HG03025 (cell line): Measurements from ENCODE around the gene ISYNA1.
"Not testable (repeated sequence)": the region's sequence is repeated elsewhere in the genome, so short reads cannot be mapped to it uniquely, and the experiment has no call there.

Source experiments
- ATAC-seq: cut with Tn5 transposase; IDR thresholded peaks from one replicate; pipeline ENCODE4 v1.9.1; 2021; ENCODE audit warnings: mild to moderate bottlenecking, moderate library complexity; ENCODE audit not compliant: unreplicated experiment, low FRiP score

ISYNA1 gene

DNA sequence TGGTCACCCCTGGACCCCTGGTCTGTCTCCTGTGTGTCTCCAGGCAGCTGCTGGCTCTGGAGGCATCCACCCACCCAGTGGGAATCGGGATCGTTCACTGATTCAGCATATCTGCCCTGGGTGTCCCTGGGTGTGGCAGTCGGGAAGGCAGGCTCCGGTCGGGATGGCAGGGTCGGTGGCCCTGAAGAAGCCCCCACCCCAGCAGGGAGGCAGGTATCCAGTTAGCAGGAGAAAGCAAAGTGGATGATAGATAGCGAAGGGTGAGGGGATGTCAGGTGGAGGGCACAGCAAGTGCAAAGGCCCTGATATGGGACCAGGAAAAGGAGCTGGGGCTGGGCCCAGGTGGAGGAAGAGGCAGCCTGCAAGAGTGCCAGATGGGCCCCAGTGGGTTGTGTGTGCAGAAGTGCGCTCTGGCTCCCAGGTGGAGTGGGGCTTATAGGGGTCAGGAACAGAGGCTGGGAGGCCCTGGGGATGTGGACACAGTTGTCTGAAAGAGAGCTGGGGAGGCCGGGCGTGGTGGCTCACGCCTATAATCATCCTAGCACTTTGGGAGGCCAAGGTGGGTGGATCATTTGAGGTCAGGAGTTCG, 16.5 kb downstream of the ISYNA1 start:
- no peak for ATAC-seq

DNA sequence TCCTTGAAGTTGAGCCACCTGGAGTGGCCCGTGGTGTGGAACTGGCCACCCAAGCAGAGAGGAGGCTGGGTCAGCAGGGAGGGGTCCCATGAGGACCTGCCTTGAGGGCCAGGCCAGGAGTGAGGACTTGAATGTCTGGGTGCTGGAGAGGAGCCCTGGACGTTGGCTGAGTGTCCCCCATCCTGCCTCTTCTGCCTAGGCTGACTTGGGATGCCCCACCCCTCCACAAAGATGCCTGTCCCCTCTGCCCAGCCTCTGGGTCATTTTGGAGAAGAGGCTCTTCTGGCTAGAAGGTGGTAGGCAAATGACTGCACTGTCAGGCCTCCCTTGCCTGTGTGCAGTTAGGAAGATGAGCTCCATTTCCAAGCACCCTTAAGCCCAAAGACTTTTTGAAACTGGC, 17.0 kb downstream of the ISYNA1 start:
- ATAC-seq: no peak

DNA sequence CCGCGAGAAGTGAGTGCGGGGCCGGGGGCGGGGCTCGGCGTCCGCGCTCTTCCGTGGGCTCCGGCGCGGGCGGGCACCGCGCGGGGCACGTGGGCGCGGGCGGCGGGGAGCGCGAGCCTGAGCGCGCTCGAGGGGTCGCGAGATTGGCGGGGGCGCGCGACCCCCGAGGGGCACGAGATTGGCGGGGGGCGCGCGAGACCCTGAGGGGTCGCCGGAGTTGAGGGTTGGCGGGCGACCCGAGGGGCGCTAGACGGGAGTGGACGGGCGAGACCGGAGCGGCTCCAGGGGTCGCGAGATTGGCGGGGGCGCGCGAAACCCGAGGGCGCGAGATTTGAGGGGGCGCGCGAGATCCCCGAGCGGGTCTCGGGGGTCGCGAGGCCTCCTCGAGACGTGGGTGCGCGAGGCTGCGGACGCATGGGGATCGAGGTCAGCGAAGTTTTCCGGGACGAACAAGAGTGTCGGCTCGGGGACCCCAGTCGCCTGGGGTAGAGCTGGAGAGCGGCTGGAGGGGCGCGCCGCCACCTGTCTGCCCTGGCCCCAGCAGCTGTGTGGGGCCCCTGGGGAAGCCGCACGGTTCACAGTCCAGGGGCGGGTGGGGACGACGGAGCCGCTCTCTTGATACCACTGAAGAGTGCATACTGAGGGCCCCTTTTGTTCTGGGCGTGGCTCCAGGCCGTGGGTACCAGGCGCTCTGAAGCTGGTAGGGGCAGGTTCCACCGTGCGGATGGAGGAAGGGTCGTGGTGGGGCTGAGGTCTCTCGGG, 18.1 kb downstream of the ISYNA1 start:
- no peak for ATAC-seq

DNA sequence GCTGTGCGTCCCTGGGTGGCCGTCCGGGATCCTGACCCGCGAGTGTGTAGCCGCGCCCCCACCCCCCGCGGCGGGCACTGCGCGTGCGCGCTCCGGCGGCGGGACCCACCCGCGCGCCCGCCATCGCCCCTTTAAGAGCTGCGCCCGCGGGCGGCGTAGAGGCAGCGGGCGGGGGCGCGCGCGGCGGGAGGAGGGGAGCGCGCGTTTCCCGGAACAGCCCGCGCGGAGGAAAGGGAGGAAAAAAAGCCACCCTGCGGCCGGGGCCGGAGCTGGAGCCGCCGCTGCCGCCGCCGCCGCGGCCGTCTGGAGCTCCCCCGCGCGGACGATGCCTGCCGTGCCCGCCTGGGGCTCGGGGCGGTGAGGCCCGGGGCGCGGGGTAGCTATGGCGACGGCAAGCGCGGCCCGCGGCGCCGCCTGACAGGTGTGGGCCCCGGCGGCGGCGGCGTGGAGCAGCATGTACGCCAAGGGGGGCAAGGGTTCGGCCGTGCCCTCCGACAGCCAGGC, 18.7 kb downstream of the ISYNA1 start, which contains the start of gene SSBP4:
TSS of gene SSBP4 (plus strand) at position 204 of the 504 bp plus-strand sequence. CDS start at position 455, 251 bp downstream.
- ATAC-seq: no peak

DNA sequence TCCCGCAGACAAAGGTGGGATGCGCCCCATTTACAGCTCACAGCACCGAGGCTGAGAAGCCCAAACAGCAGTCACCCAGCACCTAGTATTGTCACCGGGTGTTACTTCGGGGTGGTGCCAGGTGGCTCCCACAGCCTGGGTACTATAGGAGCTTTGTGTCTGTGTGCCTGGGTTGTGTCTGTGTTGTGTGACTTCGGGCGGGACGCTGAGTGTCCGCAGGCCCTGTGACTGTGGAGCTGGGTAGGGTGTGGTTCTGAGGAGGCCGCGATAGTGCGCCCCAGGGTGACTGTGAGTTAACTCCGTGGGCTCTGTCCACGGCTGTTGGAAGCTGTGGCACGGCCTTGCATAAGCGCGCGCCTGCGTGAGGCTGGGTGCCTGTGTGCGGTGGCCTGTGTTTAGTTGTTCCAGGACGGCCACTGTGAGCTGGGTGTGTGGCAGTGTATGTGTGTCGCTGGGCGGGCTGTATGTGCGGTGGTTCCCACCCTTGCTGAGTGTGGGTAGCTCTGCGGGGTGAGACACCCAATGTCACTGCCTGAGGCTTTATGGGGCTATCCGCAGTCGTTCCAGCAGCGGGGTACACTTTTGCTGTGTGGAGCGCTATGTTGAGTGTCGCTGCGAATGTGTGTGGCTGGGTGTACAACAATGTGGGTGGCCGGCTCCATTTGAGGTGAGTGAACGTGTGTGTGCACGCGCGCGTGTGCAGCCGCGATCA, 19.3 kb downstream of the ISYNA1 start:
- ATAC-seq: no peak

DNA sequence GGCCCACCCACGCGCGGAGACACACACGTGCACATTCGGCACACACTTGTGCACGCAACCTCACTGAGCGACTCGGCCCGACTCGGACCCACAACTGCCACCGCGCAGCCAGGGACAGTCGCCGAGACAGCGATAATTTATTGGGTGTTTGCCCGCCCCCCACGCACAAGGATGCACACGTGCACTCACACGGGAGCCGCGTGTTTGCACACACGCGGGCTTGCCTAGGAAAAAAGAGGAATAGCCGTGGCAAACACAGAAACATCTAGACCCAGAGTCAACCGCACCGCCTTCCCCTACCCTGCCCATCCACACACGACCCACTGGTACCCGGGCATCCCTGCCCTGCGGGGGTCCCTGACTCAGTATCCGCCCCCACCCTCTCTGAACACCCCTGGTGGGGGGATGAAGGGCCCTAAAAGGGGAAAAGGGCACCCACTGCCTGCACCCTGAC, 19.9 kb downstream of the ISYNA1 start:
- no peak for ATAC-seq

DNA sequence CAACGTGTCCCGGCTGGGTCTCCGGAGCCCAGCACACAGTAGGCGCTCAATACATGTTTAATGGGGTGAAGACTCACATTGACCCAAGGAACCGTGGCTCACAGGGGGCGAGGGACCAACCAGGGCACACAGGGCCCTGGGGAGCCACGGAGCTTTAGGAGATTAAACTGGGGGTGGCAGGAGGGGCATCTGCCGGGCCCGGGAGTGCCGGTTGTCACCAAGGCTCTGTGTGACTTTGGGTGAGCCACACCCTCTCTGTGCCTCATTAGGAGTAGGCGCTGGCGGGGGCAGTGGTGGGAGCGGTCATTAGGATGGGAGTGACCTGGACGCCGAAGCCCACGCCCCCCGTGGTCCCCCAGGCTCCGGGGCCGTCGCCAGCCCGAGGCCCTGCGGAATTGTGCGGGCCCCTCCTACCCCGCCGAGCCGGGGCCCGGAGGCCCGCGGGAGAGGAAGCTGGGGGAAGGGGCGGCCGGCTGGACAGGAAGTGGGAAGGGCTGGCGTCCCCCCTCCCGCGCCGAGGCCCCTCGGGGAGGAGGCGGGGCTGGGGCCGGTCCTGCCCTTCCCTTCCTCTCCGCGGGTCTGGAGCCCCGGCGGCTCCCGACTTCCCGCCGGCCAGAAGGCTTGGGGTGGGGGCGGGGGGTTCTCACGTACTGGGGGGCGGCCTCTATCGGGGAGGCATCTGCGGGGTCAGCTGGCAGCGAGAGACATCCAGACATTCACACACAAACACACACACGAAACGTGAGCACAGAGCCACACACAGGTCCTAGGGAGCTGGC, 20.5 kb downstream of the ISYNA1 start:
- no peak for ATAC-seq

DNA sequence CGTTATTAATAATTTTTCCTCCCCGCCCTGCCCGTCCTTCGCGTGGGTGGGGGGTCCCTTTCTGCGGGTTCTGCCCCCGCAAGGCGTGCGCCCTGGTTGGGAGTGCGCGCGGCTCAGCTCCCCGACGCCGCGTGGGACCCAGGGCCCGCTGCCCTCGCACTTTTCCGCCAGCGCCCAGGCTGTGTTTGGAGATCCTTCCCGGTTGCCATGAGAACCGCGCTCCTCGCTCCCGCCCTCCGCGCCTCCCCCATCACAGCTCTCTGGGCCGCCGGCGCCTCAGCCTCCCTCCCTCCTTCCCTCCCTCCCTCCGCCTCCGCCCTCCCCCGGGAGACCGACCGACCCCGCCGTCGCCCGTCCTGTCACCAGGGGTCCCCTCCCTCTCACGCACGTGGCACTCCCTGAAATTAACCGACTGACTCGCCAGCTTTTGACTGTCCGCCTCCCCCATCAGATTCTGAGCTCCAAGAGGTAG, 21.1 kb downstream of the ISYNA1 start:
- no peak for ATAC-seq

DNA sequence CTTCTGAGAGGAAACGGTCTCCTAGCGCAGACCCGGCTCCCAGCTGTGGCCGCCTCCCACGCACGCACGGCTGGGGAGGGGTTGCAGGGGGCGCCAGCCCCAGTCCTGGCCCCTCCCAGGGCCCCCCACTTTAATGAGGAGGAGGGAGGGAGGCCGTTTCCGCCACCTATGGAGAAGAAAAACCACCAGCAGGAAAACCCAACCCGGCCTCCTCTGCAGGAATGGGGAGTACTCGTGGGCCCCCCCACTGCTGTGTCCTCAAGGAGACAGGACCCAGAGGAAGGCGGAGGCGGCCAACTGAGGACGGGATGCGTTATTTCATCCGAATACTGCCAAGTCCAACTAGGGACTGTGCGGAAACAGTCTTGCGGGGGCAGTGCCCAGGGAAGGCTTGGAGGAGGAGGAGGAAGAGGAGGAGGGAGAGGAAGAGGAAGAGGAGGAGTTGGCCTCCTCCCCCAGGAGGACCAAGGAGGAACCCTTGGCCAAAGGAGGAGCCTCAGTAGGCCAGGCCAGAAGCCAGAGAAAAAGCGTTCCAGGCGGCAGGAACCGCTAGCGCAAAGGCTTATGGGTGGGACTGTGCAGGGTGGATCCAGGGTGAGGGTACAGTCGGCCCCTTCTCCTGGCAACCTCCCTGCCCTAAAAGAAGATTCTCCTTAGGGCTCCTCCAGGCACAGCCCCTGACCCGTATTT, 22.6 kb downstream of the ISYNA1 start:
- no peak for ATAC-seq

DNA sequence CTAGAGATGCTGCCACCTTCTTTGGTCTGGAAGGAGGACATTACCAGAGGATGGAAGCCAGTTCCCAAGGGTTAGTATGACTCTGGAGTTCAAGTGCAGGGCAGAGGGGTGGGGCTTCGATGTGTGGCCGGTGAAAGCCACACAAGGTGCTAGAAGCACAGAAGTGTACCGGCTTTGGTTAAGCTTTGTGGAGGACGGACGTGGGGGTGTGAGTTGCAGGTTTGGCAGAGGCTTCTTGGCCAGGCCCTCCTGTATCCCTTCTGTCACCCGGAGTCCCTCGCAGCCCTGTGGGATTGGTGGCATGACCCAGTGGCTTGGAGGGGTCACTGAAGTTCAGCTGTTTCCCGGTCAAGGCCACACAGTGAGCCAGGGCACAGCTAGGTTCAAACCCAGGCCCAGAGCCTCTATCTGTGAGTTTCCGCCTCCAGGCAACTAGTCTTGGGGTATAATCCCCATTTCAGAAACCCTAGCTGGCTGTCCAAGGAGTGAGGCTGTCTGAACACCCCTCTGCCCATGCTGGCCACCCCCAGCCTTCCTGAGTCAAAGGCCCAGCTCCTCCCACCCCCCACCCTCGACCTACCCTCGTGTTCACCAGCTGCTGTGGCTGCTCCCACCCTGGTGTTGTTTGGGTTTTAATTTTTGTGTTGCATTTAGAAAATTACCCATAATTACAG, 23.3 kb downstream of the ISYNA1 start:
- ATAC-seq: no peak

DNA sequence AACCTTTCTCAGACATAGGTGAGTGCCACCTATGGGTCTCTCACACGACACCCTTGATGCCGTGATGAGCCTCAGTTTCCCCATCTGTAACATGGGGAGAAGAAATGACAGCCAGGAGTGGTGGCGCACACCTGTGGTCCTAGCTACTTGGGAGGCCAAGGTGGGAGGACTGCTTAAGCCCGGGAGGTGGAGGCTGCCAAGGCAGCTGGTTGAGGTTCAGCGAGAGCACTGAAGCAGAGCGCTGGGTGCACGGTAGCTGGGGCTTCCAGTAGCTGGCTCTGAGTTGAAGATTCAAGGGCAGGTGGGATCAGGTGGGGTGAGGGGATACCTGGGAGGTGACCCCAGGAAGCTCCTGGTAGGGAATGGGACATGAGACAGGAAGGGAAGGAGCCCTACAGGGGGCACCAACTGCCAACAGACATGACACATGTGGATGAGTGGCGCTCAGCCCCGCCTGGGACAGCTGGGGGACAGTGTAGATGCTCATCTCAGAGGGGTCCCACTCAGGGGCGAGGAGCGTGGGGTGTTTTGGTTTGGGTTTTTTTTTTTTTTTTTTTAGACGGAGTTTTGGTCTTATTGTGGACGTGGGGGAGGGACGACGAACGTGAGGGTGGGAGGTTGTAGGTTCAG, 25.2 kb downstream of the ISYNA1 start:
- no peak for ATAC-seq

DNA sequence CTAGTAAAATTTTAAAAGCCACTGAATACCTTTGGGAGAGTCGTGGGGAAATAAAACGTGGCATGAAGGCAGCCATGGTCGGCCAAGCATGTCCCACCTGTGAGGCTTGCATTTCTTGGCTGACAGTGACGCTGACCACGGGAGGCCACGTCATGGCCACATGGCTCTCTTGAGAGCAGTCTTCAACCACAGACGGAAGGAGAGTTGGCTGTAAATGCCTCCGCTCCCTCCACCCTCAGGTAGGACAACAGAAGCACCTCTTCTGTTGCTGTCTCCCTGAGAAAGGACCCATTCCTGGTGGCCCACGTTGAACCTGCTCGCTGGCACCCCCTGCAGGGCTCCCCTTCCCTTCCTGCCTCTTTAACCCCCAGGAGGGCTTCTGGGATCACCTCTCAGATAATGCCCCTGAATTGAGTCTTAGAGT, 29.9 kb downstream of the ISYNA1 start:
- ATAC-seq: no peak

DNA sequence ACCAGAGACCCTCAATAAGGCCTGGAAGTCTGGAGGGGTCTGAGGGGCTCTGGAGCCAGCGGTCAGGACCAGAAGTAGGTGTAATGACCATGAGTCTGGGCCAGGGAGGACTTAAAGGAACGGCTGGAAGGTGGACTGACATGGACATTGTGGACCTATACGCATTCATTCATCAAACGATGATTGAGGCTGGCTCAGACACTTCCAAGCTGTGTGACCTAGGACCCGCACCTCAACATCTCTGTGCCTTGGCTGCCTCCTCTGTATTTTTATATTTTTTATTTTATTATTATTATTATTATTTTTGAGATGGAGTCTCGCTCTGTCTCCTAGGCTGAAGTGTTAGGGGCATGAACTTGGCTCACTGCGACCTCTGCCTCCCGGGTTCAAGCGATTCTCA, 31.2 kb downstream of the ISYNA1 start:
- ATAC-seq: no peak

DNA sequence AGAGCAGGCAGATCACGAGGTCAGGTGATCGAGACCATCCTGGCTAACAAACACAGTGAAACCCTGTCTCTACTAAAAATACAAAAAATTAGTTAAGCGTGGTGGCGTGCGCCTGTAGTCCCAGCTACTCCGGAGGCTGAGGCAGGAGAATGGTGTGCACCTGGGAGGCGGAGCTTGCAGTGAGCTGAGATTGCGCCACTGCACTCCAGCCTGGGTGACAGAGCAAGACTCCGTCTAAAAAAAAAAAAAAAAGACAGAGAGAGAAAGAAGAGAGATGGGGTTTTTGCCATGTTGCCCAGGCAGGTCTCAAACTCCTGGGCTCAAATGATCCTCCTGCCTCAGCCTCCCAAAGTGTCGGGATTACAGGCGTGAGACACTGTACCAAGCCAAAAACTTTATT, 32.2 kb downstream of the ISYNA1 start:
- ATAC-seq: not testable (repeated sequence)

DNA sequence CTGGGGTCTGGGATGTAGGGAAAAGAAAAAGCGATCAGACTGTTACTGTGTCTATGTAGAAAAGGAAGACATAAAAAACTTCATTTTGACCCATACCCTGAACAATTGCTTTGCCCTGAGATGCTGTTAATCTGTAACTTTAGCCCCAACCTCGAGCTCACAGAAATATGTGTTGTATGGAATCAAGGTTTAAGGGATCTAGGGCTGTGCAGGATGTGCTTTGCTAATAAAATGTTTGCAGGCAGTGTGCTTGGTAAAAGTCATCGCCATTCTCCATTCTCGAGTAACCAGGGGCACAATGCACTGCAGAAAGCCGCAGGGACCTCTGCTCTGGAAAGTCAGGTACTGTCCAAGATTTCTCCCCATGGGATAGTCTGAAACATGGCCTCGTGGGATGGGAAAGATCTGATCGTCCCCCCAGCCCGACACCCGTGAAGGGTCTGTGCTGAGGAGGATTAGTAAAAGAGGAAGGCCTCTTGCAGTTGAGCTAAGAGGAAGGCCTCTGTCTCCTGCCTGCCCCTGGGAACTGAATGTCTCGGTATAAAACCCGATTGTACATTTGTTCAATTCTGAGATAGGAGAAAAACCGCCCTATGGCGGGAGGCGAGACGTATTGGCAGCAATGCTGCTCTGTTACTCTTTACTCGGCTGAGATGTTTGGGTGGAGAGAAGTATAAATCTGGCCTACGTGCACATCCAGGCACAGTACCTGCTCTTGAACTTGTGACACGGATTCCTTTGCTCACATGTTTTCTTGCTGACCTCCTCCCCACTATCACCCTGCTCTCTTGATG, 35.3 kb downstream of the ISYNA1 start:
- not testable (repeated sequence) for ATAC-seq

DNA sequence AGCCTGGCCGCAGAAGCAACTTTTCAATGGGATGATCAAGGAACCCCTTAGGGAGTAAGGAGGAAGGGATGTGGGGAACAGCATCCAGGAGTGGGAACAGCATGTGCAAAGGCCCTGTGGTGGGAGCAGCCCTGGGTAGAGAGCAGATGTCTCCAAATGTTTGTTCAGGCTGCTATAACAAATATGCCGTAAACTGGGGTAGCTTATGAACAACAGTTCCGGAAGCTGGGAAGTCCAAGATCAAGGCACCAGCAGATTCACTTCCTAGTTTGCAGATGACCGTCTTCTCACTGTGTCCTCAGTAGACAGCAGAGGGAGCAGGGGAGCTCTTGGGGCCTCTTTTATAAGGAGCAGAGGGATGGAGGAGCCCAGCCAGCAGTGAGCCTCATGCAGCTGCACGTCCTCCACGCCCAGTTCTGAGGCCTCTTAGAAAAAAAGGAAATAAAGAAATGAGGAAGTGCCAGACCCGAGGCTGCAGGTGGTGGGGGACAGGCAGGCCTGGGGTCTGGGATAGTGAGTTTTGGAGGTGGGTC, 36.3 kb downstream of the ISYNA1 start:
- ATAC-seq: no peak

DNA sequence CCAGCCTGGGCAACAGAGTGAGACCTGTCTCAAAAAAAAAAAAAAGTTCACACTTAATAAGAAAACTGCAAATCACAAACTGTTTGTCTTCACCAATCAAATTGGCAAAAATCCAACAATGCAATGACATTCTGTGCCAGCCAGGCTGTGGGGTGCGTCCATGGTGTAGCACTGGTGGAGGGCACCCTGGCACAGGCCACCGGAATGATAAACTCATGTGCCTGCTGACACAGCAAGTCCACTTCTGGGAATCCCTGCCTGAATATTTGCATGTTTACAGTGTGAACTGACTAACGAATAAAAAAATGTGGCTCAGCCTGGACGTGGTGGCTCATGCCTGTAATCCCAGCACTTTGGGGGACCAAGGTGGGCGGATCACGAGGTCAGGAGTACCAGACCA, 38.9 kb downstream of the ISYNA1 start:
- ATAC-seq: no peak
